GM19193 (cell line): ENCODE data around the gene SFMBT2.

ENCODE experiments used
- POLR2A ChIP-seq: IDR thresholded peaks from 4 replicates; pipeline ENCODE4 v1.6.1; 2011; ENCODE audit not compliant: insufficient read depth, insufficient read length; ENCODE audit errors: extremely low read depth

Gene SFMBT2

DNA sequence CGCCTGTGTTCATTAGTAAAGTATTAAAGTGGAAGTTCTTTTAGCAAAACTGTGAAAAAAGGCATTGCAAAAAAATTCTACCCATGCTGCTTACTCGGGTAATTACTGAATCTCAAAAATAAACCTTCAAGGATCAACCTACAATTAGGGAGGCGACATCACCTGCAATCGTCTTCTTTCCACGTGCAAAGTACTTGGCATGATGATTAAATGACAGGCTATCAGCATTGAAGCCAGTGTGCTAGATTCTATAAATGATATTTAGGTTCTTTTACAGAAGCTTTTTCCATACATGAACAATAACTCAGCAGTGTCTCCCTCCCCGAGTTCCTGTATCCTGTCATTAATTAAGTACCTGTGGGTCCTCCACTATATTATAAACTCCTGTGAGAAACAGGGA is 105.8 kb downstream of the SFMBT2 start:
- no peak for TF ChIP-seq POLR2A

DNA sequence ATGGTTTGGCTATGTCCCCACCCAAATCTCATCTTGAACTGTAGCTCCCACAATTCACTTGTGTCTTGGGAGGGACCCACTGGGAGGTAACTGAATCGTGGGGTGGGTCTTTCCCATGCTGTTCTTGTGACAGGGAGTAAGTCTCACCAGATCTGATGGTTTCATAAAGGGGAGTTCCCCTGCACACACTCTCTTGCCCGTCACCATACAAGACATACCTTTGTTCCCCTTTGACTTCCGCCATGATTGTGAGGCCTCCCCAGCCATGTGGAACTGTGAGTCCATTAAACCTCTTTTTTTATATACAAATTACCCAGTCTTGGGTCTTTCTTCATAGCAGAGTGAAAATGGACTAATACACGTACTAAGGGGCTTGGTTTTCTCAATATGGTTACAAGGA is 106.7 kb downstream of the SFMBT2 start:
- no peak for TF ChIP-seq POLR2A

DNA sequence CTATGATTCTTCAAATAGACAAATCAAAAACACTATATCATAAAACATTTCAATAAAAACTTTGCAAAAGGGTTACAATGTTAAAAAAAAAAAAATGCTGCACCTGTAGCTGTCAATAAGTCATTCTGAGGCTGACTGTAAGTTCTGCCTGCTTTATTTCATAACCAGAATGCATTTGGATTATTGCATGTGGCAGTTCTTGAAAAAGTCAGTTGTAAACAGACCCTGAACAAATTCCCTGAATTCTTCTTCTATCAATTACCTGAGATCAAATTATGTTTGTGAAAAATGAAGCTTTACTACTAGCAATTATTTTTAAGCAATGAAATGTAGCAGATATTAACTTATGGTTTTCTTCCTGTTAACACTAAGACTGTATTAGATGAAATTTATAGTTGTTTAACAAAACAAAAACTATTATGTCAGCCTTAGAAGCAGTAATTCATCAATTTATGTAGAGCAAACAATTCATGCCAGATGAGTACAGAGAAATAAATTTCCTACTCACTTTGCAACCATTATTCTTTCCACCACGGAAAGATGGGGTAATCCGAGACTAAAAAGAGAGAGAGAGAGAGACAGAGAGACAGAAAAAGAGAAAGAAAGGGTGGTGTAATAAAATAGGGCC is 107.8 kb downstream of the SFMBT2 start:
- TF ChIP-seq POLR2A = no peak

DNA sequence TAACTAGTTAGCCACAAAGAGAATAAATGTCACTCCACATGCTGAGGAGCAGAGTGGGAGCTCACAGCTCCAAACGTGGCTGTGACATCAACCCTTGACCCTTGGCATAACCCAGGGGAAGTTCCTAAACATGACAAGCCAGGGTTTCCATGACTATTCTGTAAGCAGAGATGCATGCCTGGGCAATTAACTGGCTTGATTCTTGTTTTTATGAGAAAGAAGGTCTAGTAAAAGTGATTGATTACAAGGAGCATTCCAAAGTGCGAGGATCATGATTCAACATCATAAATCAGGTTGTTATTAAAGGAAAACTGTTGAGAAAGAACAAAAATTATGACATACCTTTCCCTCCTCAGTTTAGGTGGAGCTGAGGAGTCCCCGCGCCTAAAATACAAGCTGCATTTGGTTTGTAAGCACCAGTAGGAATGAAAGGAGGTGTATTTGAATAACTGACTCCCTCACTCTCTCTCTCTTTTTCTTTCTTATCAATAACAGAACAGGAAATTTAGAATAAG is 108.4 kb downstream of the SFMBT2 start:
- TF ChIP-seq POLR2A = no peak

DNA sequence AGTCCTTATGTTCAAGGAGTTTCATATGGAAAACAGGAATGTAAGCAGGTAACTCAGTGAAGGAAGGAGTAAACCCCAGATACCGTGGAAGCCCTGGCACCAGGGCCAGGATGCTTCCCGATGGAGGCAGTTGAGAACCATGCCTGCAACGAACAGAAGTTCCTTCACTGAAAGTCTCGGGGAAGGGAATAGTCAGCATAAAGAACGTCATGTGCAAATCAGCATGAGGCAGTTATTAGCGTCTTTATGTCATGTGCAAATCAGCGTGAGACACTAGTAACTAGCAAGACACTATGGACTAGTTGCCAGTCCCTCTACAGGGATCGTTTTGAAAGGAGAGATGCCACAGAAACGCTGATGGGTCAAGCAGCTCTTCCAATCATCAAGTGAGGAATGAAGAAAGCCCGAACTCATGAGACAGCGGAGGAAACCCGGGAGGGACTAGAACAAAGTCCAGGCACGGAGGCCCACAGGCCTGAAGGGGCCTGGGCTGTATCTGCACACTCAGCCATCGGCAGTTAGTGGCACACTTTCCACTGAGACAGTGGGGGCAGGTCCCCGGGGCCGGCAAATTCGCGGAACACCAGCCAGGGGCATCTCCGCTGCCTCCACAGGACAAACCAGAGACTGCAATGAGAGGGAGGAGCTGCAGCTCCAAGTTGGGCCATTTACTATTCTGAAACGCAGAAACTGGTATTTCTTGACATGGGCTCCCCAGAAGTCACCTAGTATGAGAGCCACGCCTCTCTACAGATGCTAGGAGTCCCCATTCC is 109.6 kb downstream of the SFMBT2 start:
- no peak for TF ChIP-seq POLR2A

DNA sequence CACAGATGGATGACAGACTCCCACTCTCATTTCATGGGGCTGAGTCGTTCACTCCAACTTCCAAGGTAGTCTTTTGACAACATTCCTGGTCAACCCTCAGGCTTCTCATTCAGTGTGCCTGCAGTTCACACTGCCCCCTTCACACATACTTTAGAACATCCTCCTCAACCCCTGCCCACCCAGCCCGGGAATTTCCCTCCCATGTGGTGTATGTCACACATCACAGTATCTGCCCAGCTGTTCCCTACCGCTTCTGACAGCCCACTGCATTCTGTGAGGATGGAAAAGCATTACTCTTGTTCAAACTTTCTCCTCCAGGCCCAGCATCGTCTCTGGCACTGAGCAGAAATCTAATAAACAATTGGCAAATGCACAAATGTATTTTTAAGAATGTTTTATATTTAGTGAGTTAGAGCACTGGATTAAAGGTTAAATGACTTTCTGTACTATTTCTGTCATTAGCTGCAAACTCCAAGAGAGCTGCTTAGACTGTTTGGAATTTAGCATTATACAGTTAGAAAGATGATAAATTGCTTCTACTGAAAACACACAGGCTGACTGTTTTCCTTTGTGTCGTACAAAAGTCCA is 110.4 kb downstream of the SFMBT2 start:
- no peak for TF ChIP-seq POLR2A

DNA sequence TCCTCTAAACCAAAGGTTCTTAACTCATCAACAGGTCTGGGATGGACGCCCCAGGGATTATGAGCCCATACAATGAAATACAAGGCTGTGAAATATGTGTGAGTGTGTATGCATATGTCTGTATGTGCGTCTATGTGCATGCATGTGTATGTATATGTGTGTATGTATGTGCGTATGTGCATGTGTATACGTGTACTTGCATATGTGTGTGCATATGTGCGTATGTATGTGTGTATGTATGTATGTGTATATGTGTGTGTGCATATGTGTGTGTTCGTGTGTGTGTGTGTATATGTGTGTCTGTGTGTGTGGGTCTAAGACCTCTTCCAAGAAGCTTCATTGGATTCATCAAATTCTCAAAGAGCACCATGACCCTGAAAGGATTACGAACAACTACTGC is 112.3 kb downstream of the SFMBT2 start:
- TF ChIP-seq POLR2A = no peak

DNA sequence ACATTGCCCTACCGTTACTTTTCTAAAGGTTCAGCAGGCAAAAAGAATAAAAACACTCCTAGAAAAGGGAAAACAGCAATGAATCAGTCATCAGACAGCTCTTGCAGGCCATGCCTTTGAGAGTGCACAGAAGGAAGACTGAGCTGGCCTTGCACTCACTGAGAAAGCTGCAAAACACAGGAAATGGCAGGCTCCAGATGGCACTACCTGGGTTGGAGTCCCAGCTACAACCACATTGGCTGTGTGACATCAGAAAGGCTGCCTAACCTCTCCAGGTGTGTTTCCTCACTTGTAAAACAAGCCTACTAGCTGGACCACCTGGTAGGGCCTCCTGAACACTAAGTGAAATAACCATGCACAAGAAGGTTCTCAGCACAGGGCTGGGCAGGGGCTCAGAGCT is 113.7 kb downstream of the SFMBT2 start:
- TF ChIP-seq POLR2A = no peak

DNA sequence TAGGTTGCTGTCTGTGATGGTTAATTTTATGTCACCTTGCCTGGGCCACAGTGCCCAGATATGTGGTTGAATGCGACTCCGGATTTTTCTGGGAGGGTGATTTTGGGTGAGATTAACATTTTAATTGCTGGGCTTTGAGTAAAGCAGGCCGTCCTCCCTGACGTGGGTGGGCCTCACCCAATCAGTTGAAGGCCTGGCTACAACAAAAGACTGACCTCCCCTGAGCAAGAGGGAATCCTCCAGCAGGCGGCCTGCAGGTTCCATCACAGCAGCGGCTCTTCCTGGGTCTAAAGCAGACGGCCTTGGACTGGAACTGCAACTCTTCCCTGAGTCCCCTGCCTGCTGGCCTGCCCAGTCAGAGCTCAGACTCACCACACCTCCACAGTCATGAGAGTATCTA is 114.2 kb downstream of the SFMBT2 start:
- TF ChIP-seq POLR2A = no peak

DNA sequence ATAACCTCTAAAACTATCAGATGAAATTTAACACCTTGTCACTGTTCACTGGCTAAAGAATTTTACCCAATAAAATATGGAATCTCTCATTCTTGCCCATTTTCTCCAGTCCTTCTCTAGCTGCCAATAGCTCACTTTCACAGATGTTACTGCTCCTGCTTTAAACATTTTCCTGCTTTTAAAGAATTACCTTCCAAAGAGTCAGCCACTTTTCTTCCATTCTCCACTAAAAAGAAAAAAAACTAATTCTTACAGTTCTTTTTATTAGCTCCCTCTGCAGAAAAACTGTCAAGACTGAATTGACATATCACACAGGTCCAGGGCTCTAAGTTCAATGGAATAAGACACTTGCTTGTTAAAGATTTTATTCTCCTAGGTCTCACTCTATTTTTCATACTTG is 114.8 kb downstream of the SFMBT2 start:
- no peak for TF ChIP-seq POLR2A

DNA sequence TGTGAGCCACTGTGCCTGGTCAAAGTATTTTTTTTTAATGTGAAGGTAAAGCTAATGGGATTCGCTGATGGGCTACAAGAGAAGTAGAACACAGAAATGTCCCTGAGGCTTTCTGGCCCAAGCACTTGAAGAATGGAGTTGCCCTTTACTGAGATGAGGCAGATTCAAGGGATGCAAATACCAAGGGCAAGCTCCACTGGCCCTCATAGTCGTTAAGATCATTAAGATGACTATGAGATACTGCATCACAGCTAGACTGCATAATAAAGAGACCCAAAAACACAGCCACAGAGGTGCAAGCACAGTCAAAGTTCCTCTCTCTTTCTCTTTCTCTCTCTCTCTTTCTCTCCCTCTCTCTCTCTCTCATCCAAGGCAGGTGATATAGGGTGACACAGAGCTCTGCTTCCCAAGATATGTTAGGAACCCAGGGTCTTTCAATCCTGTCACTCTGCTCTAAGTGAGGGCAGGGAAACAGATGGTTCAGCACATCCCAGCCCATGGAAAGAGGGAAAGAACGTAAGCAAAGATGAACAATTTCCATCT is 117.4 kb downstream of the SFMBT2 start:
- no peak for TF ChIP-seq POLR2A

DNA sequence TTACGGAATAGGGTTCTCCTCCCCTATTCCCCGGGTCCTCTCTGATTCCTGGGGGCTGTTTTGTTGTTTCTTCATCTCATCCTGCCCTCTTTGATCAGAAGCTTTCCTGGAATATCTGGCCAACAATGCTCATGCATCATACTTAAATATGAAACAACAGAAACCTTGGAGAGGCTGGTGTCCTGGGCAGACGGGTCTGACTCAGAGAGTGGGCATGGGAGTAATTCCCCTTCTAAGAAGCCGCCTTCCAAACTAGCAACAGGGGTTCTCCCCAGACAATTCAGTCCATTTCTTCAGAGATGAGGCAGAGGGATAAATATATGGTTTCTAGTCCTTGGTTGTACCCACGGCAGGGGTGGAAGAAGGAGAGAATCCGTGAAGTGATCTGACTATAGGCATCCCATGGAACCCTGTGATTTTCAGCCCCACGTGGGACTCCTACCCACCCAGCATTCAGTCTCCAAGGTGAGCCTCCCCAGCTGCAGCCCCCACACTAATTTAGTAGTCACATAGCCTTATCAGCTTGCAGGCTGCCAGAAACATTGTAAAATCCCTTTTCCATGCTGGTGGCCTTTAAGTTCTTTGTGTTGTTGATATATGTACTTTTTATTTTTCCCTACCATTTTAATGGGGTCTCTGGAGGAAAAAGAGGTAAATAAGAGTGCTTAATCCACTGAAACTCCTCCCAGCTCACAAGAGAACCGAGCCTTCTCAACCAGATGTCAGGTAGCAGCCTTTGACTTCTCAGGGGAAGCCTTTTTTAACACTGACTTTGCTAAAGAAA is 119.2 kb downstream of the SFMBT2 start:
- TF ChIP-seq POLR2A = no peak

DNA sequence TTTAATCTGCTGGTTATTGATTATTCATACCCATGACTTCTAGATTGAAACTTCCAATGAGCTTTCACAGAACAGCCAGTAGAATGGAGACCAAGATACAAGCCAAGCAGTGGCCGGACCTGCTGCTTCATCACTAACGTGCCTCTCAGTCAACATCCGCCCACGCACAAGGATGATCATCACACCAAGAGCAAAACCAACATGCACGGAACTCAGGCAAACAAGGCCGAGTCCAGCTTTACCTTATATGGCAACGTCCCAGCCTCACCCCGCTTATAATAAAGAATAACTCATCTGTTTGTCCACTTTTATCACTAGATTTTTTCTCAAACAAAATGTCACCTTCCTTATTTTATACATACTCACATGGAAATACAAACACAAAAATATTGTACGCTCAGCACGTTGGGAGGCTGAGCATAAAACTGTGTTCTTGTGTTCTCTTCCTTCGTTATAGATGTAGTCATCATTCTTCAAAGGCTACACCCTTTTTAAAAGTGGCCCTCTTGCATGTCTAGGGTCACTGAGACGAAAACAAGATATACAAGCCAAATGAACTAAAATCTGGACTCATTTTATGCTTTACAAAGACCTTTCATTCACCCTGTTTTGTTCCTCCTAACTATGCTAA is 122.7 kb downstream of the SFMBT2 start:
- no peak for TF ChIP-seq POLR2A

DNA sequence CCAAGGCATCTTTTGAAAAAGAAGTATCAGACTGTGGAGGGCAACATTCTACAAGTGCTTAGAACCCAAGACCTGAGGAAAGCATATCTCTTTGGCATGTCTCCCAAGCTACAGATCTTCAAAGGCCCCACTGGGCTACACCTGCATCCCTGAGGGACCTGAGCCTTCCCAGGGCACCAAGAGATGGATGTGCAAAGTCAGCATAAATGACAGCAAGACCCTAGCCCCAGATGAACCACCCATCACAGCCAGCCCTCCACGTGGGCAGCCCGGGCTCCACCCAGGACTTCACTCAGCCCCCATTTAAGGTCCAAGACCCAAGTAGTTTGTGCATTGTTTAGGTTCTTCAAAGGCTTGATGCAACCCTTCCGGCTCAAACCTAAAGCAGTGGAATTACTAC is 123.5 kb downstream of the SFMBT2 start:
- no peak for TF ChIP-seq POLR2A
